H1 (cell line): Measurements from ENCODE around the gene MGAT5. TPM values are rescaled to one million over a fixed set of nuclear protein-coding genes. Genes with fewer than 3 reads are reported as not detected.

ENCODE experiments used
- CTCF ChIA-PET: fragments of 300-600 bp; sonication (Branson Sonifier 250); formaldehyde crosslinking; loops from one replicate; lab custom pipeline; 2021; ENCODE audit not compliant: partially characterized antibody; lab: Charles Lee
- POLR2A ChIA-PET: fragments of 300-600 bp; sonication (Branson Sonifier 250); formaldehyde crosslinking; loops from one replicate; lab custom pipeline; 2021; ENCODE audit warnings: inconsistent platforms; ENCODE audit not compliant: partially characterized antibody; lab: Charles Lee
- DNase-seq, 2 experiments: peaks; one replicate each; pipeline versions ENCODE4 v3.0.0 to v3.0.0-alpha.2; 2010 to 2022; ENCODE audit warnings: low spot score in 2 of 2, low read depth in 1 of 2, mixed read lengths in 1 of 2
- FAIRE-seq: peaks from 2 replicates; lab custom pipeline; 2011; peaks lifted over from hg19 to GRCh38; lab: Jason Lieb, UNC
- H2AFZ ChIP-seq: 2 replicates; pipeline ENCODE4 v1.8.1; 2012; ENCODE audit warnings: low read length, inconsistent platforms
- H2AK5ac ChIP-seq: 2 replicates; pipeline ENCODE4 v1.6.1; 2013; ENCODE audit warnings: low read depth, low read length
- H2BK120ac ChIP-seq: replicated peaks from 2 replicates; pipeline ENCODE3; 2013; ENCODE audit warnings: low read depth, low read length, inconsistent platforms
- H2BK12ac ChIP-seq: 2 replicates; pipeline ENCODE4 v1.6.1; 2013; ENCODE audit warnings: low read depth, low read length
- H2BK15ac ChIP-seq: 2 replicates; pipeline ENCODE4 v1.6.1; 2013; ENCODE audit warnings: low read length
- H2BK20ac ChIP-seq: 2 replicates; pipeline ENCODE4 v1.6.1; 2013; ENCODE audit warnings: low read length
- H2BK5ac ChIP-seq: 2 replicates; pipeline ENCODE4 v1.6.1; 2013; ENCODE audit warnings: low read depth, low read length
- H3K14ac ChIP-seq: 2 replicates; pipeline ENCODE4 v1.6.1; 2013; ENCODE audit warnings: inconsistent platforms; ENCODE audit not compliant: insufficient read length
- H3K18ac ChIP-seq: 2 replicates; pipeline ENCODE4 v1.6.1; 2013; ENCODE audit warnings: low read length; ENCODE audit errors: extremely low read depth
- H3K23ac ChIP-seq: 2 replicates; pipeline ENCODE4 v1.6.1; 2013; ENCODE audit warnings: inconsistent platforms; ENCODE audit not compliant: insufficient read length
- H3K23me2 ChIP-seq: 2 replicates; pipeline ENCODE4 v1.6.1; 2013; ENCODE audit warnings: low read depth, low read length
- H3K27ac ChIP-seq: 2 replicates; pipeline ENCODE4 v1.6.1; 2011; ENCODE audit warnings: low read depth, low read length, inconsistent platforms
- H3K27me3 ChIP-seq, 4 experiments: replicated peaks in 1 of 4; 1 replicate in 1 of 4; 2 replicates in 3 of 4; pipeline versions ENCODE4 v1.6.1 to v1.8.1; 2011 to 2013; ENCODE audit warnings: low read length in 3 of 4, mild to moderate bottlenecking in 3 of 4, inconsistent platforms in 2 of 4, mixed read lengths in 2 of 4, moderate library complexity in 1 of 4; ENCODE audit not compliant: control insufficient read depth in 3 of 4, insufficient read depth in 3 of 4; ENCODE audit errors: extremely low read depth in 1 of 4
- H3K36me3 ChIP-seq, 4 experiments: 2 replicates each; pipeline versions ENCODE4 v1.6.1 to v1.8.1; 2011 to 2013; ENCODE audit warnings: mild to moderate bottlenecking in 4 of 4, low read length in 3 of 4, moderate library complexity in 2 of 4, control low read depth in 1 of 4, inconsistent platforms in 1 of 4; ENCODE audit not compliant: insufficient read depth in 4 of 4, control insufficient read depth in 2 of 4
- H3K4ac ChIP-seq: replicated peaks from 2 replicates; pipeline ENCODE3; 2013; ENCODE audit warnings: low read length, low read depth, mixed read lengths, inconsistent platforms; ENCODE audit not compliant: insufficient read length
- H3K4me1 ChIP-seq, 4 experiments: replicated peaks in 1 of 4; 1 replicate in 1 of 4; 2 replicates in 3 of 4; pipeline versions ENCODE4 v1.6.1 to v1.8.1; 2011 to 2013; ENCODE audit warnings: low read length in 3 of 4, inconsistent platforms in 2 of 4, mixed read lengths in 1 of 4; ENCODE audit not compliant: insufficient read depth in 4 of 4, control insufficient read depth in 3 of 4
- H3K4me2 ChIP-seq, 2 experiments: 2 replicates each; pipeline versions ENCODE4 v1.6.1 to v1.8.1; 2011 to 2013; ENCODE audit warnings: low read depth in 2 of 2, low read length in 2 of 2, control low read depth in 1 of 2, inconsistent platforms in 1 of 2, mild to moderate bottlenecking in 1 of 2; ENCODE audit not compliant: insufficient read depth in 1 of 2
- H3K4me3 ChIP-seq, 4 experiments: fragments of 200-600, 300-600 bp in 1 of 4; sonication (generic), shearing (Covaris generic), sonication (Bioruptor Twin) in 1 of 4; 2 replicates each; pipeline versions ENCODE4 v1.5.1 to v1.8.1; 2011 to 2016; ENCODE audit warnings: low read length in 4 of 4, low read depth in 3 of 4, control low read depth in 2 of 4, inconsistent platforms in 2 of 4, mild to moderate bottlenecking in 2 of 4, mixed read lengths in 1 of 4, moderate library complexity in 1 of 4; ENCODE audit not compliant: insufficient read depth in 2 of 4; ENCODE audit errors: extremely low read depth in 1 of 4
- H3K56ac ChIP-seq: replicated peaks from 2 replicates; pipeline ENCODE3; 2013; ENCODE audit warnings: low read depth, mild to moderate bottlenecking, mixed read lengths, low read length, inconsistent platforms; ENCODE audit not compliant: insufficient read length
- H3K79me1 ChIP-seq: 2 replicates; pipeline ENCODE4 v1.6.1; 2013; ENCODE audit warnings: low read depth, low read length, control low read depth
- H3K79me2 ChIP-seq, 2 experiments: 2 replicates each; pipeline versions ENCODE4 v1.6.1 to v1.8.1; 2012 to 2013; ENCODE audit warnings: low read length in 2 of 2, mild to moderate bottlenecking in 2 of 2, inconsistent platforms in 1 of 2; ENCODE audit not compliant: insufficient read depth in 2 of 2, control insufficient read depth in 1 of 2
- H3K9ac ChIP-seq, 4 experiments: replicated peaks in 1 of 4; 1 replicate in 1 of 4; 2 replicates in 3 of 4; pipeline versions ENCODE4 v1.6.1 to v1.8.1; 2011 to 2013; ENCODE audit warnings: low read depth in 3 of 4, low read length in 3 of 4, control low read depth in 2 of 4, mild to moderate bottlenecking in 2 of 4, moderate library complexity in 2 of 4, inconsistent platforms in 1 of 4; ENCODE audit errors: extremely low read depth in 1 of 4
- H3K9me3 ChIP-seq, 2 experiments: 2 replicates each; pipeline versions ENCODE4 v1.6.1 to v1.8.1; 2012 to 2013; ENCODE audit warnings: mild to moderate bottlenecking in 2 of 2, moderate library complexity in 2 of 2, control low read depth in 1 of 2, inconsistent platforms in 1 of 2, low read depth in 1 of 2, low read length in 1 of 2, mixed read lengths in 1 of 2; ENCODE audit not compliant: insufficient read depth in 2 of 2
- H4K20me1 ChIP-seq, 2 experiments: replicated peaks in 1 of 2; 2 replicates each; pipeline versions ENCODE3 to v1.8.1; 2011 to 2013; ENCODE audit warnings: inconsistent platforms in 2 of 2, low read length in 2 of 2, mild to moderate bottlenecking in 1 of 2; ENCODE audit not compliant: insufficient read depth in 2 of 2, control insufficient read depth in 1 of 2
- H4K5ac ChIP-seq: 2 replicates; pipeline ENCODE4 v1.6.1; 2013; ENCODE audit warnings: low read length, low read depth, mixed read lengths, inconsistent platforms; ENCODE audit not compliant: insufficient read length
- H4K8ac ChIP-seq: 2 replicates; pipeline ENCODE4 v1.8.0; 2013; ENCODE audit warnings: mild to moderate bottlenecking, moderate library complexity, low read length, inconsistent platforms; ENCODE audit not compliant: insufficient read depth; ENCODE audit errors: extremely low read depth
- H4K91ac ChIP-seq: replicated peaks from 2 replicates; pipeline ENCODE3; 2013; ENCODE audit warnings: low read length, mixed read lengths, inconsistent platforms; ENCODE audit not compliant: insufficient read length
- CHD1 ChIP-seq: IDR thresholded peaks from 2 replicates; pipeline ENCODE4 v1.6.1; 2012; ENCODE audit warnings: low read depth, low read length, improper control_type of control experiment
- RAD21 ChIP-seq, 2 experiments: IDR thresholded peaks in 1 of 2; conservative IDR thresholded peaks in 1 of 2; 2 replicates each; pipeline ENCODE4 v1.6.1; 2011; ENCODE audit warnings: low read depth in 2 of 2, low read length in 2 of 2, improper control_type of control experiment in 1 of 2, inconsistent platforms in 1 of 2, mild to moderate bottlenecking in 1 of 2, moderate library complexity in 1 of 2
- WGBS, 2 experiments: shearing (Covaris generic) in 1 of 2; methylation state at CpG; one replicate each; pipeline versions ENCODE4 v1.1.6 to v1.1.7; 2013 to 2015; ENCODE audit warnings: low lambda C conversion rate in 2 of 2, mixed read lengths in 2 of 2, inconsistent platforms in 1 of 2, low coverage in 1 of 2, missing lambda C conversion rate in 1 of 2; ENCODE audit not compliant: insufficient replicate concordance in 2 of 2, insufficient coverage in 1 of 2, insufficient read length in 1 of 2; ENCODE audit errors: extremely low coverage in 1 of 2, missing lambda C conversion rate in 1 of 2; 5-methylcytosine and 5-hydroxymethylcytosine counted together
- polyA plus RNA-seq, 7 experiments: library from polyadenylated mRNA; depleted of rRNA in 3 of 7; stranded (reverse) in 5 of 7; unstranded in 2 of 7; fragments of >200 nt in 5 of 7; fragments of 200-250 nt in 2 of 7; gene quantifications; 1 replicate in 5 of 7; 2 replicates in 1 of 7; 4 replicates in 1 of 7; pipeline versions ENCODE4 v1.2.1 to v1.2.3, GENCODE V29; 2011 to 2013; ENCODE audit warnings: missing spikeins in 2 of 7, mixed read lengths in 2 of 7
- total RNA-seq: library from RNA; stranded (reverse); fragmentation: NEBNext Ultra II Directional; extraction: Animal tissue kit (Norgen Biotek cat#: 25700); gene quantifications from 2 replicates; pipeline ENCODE4 v1.2.1, GENCODE V29; 2021
- TF ChIP-seq, protein P1 (sequence below), 3 experiments: IDR thresholded peaks; 1 replicate in 2 of 3; 2 replicates in 1 of 3; pipeline versions ENCODE4 v1.5.1 to v1.6.1; 2011; ENCODE audit warnings: low read length in 3 of 3, mild to moderate bottlenecking in 3 of 3, inconsistent platforms in 2 of 3, low read depth in 1 of 3, moderate library complexity in 1 of 3; ENCODE audit not compliant: insufficient read depth in 1 of 3; ENCODE audit errors: control extremely low read depth in 1 of 3

The MGAT5 gene
- total and polyA plus RNA-seq, 2 of the 8 experiments (the other 6 are each of a cell fraction or from before 2014, with no cell fraction given): 11.2 to 49.2 TPM

- H2BK15ac ChIP-seq: no peak overlapping the region
- no peaks in the 10 kb centered on the region for H3K36me3 ChIP-seq
- no peak overlapping the region for H3K18ac ChIP-seq
- H3K27me3 ChIP-seq: no peaks in the 10 kb centered on the region
- no peak overlapping the region for H2AK5ac ChIP-seq
- WGBS, 2 experiments: 56% methylated on average over 5 of the region's 5 CpGs; no CpG with 5 or more reads in 1 of the 2 experiments
- no peak overlapping the region for H4K8ac ChIP-seq
- H3K4me2 ChIP-seq: no peak overlapping the region
- no peak overlapping the region for H2AFZ ChIP-seq
- peaks cover 15 to 37% (median 24%) of the 10 kb centered on the region in 4 experiments for H3K4me1 ChIP-seq
- H3K4ac ChIP-seq: no peak overlapping the region
- peak; percentile 47 to 66 for DNase-seq
- no peak overlapping the region for H3K23ac ChIP-seq
- H3K14ac ChIP-seq: no peak overlapping the region
- no peak overlapping the region for H3K27ac ChIP-seq
- no peak overlapping the region for H2BK20ac ChIP-seq
- peaks cover 3% of the 10 kb centered on the region; the same call in 1 of the 2 replicates for H3K79me1 ChIP-seq
- no peaks in the 10 kb centered on the region for H3K23me2 ChIP-seq
- H2BK12ac ChIP-seq: no peak overlapping the region
- H3K9ac ChIP-seq: no peak overlapping the region
- no peak overlapping the region for H2BK5ac ChIP-seq
- no peak overlapping the region for H3K56ac ChIP-seq
- H3K4me3 ChIP-seq: no peak overlapping the region
- POLR2A ChIA-PET: interaction anchor here (1.2 to 8.0 kb wide), 3 partner anchors 21 to 89 kb away, joined by 3 to 37 read pairs (median 3); no protein-coding TSS in a partner anchor
- peaks cover 3 to 16% of the 10 kb centered on the region in 2 experiments for H4K20me1 ChIP-seq
- TF ChIP-seq, protein P1, sequence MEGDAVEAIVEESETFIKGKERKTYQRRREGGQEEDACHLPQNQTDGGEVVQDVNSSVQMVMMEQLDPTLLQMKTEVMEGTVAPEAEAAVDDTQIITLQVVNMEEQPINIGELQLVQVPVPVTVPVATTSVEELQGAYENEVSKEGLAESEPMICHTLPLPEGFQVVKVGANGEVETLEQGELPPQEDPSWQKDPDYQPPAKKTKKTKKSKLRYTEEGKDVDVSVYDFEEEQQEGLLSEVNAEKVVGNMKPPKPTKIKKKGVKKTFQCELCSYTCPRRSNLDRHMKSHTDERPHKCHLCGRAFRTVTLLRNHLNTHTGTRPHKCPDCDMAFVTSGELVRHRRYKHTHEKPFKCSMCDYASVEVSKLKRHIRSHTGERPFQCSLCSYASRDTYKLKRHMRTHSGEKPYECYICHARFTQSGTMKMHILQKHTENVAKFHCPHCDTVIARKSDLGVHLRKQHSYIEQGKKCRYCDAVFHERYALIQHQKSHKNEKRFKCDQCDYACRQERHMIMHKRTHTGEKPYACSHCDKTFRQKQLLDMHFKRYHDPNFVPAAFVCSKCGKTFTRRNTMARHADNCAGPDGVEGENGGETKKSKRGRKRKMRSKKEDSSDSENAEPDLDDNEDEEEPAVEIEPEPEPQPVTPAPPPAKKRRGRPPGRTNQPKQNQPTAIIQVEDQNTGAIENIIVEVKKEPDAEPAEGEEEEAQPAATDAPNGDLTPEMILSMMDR (IDR thresholded peaks at IDR 0.05; ENCODE audit: control extremely low read depth in 1 of 3, insufficient read depth in 1 of 3, low read depth in 1 of 3, low read length in 3 of 3): peak; percentile 83 to 92 (median 90)
- peak; percentile 87 to 92 for TF ChIP-seq RAD21 (IDR thresholded peaks at IDR 0.05 in 1 of 2, conservative IDR thresholded peaks at IDR 0.05 in 1 of 2; ENCODE audit: low read depth in 2 of 2, low read length in 2 of 2)
- TF ChIP-seq CHD1: no peak
- H4K5ac ChIP-seq: no peak overlapping the region
- no peak overlapping the region for H4K91ac ChIP-seq
- H3K79me2 ChIP-seq: peaks cover 0 to 47% of the 10 kb centered on the region in 2 experiments; a peak in 3 of 4 replicates
- no peak overlapping the region for H2BK120ac ChIP-seq
- peak; percentile 42 for FAIRE-seq
- CTCF ChIA-PET: interaction anchor here (0.6 to 12.8 kb wide), 44 partner anchors 9 to 324 kb away, joined by 3 to 240 read pairs (median 4); no protein-coding TSS in a partner anchor
- no peaks in the 10 kb centered on the region for H3K9me3 ChIP-seq
These were observed 46.2 kb upstream of the MGAT5 start for GRCh38 chr2:134207589-134208209.
